ENCODE data around the gene SMIM41. TPM values are rescaled to one million over a fixed set of nuclear protein-coding genes. Genes with fewer than 3 reads are reported as not detected.

The SMIM41 gene
- total and polyA plus RNA-seq, 12 donors, result 0.10 to 2.1 (median 0.68) TPM; not detected in 8

DNA sequence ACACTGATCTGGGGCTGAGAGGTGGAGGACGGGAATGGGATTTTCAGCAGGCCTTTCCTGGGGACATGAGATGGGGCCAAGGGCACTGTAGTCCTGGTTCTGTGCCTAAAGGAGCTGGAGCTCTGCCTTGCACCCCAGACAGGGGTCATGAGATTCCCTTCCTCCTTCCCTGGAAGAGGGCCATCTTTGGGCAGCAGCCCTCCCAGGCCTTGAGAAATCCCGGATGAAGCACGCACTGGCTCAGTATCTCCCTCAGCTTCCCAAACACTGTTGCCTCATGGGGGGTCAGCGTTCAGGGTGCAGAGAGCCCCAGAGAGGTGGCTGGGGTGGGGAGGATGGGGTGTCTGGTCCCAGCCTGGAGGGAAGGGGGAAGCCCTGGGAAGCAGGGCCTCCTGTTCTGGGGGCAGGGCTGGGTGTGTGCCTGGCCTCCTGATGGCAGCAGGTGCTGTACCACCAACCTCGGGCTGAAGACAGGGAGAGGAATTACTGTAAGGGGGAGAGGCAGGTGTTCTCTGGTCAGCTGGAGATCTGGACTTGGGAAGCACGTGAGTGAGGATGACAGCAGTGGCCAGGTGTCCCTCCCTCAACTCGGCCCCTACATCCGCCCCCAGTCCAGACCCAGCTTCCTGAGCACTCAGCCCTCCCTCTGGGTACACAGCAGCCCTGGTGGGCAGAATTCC is 36.7 kb upstream of the SMIM41 start:
- TF ChIP-seq, protein P1, sequence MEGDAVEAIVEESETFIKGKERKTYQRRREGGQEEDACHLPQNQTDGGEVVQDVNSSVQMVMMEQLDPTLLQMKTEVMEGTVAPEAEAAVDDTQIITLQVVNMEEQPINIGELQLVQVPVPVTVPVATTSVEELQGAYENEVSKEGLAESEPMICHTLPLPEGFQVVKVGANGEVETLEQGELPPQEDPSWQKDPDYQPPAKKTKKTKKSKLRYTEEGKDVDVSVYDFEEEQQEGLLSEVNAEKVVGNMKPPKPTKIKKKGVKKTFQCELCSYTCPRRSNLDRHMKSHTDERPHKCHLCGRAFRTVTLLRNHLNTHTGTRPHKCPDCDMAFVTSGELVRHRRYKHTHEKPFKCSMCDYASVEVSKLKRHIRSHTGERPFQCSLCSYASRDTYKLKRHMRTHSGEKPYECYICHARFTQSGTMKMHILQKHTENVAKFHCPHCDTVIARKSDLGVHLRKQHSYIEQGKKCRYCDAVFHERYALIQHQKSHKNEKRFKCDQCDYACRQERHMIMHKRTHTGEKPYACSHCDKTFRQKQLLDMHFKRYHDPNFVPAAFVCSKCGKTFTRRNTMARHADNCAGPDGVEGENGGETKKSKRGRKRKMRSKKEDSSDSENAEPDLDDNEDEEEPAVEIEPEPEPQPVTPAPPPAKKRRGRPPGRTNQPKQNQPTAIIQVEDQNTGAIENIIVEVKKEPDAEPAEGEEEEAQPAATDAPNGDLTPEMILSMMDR (IDR thresholded peaks at IDR 0.05), result no peak
- TF ChIP-seq POLR2A (IDR thresholded peaks at IDR 0.05), result no peak
- H3K36me3 ChIP-seq (replicated peaks in 1 of 2), result no peaks in the 10 kb centered on the region
- intact Hi-C loops (cut with DNase I), result no loop called here
- DNase-seq, result peak in 3 of 7 donors; percentile 32 to 49 (median 38)
- peaks cover 32 to 60% of the 10 kb centered on the region in 2 donors for H3K4me1 ChIP-seq (replicated peaks in 1 of 2)
- H3K9me3 ChIP-seq (replicated peaks in 1 of 3), result no peaks in the 10 kb centered on the region
- H3K27me3 ChIP-seq, result no peaks in the 10 kb centered on the region
- H3K27ac ChIP-seq, result peak overlapping the region in 4 of 5 donors; percentile 92 to 94 (median 94)
- H3K4me3 ChIP-seq, result no peak overlapping the region
- 64 to 75% (median 66%) methylated on average over 3 to 8 of the region's 8 CpGs for WGBS, 4 donors

DNA sequence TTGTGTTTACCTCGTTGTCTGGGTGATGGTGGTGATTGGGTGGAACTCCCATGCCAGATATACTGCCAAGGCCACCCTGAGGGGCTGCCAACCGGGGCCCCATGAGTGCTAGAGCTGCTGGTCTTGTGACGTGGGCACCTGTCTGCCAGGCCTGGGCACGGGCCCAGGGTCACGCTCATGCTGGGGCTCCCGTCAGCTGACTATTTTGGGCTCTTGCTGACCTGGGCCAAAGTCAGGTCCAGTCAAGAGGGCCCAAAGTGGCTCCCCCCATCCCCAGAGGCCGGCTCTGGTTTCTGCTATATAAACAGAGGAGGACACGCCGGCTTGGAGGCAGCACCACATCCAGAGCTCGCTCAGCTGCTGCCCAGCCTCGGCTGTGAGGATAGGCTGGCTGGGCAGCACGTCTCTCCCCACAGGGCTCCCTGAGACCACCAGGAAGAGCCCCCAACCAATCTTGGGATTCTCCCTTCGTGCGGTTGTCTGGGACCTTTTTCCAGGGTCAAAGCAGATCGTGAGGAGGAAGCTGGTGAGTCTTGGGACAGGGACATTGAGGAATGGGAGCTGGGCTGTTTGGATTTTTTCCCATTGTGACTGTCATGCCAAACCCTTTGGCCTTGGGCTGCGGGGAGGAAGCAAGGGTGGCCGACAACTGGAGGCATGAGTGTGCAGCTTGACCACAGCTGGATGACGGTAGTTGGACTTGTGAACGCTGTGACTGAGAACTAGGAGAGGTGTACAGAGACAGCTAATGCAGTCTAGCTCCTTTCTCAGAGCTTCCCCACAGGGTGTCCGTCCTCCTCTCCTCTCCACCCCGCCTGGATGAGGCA is 35.9 kb upstream of the SMIM41 start:
- Histone ChIP-seq H3K4me3 (no peak overlapping the region), H3K27me3 (no peaks in the 10 kb centered on the region), H3K36me3 (replicated peaks in 1 of 2) (no peaks in the 10 kb centered on the region), H3K27ac (peak overlapping the region; percentile 92 to 94 (median 93)), H3K9me3 (replicated peaks in 1 of 3) (no peaks in the 10 kb centered on the region), H3K4me1 (replicated peaks in 1 of 2) (peaks cover 28 to 54% of the 10 kb centered on the region in 2 donors)
- TF ChIP-seq, protein P1 (IDR thresholded peaks at IDR 0.05), result no peak
- peak in 1 of 2 donors; percentile 80 for TF ChIP-seq POLR2A (IDR thresholded peaks at IDR 0.05)
- DNase-seq, result peak; percentile 86 to 92 (median 89)
- intact Hi-C loops (cut with DNase I), result no loop called here
- WGBS, 4 donors, result 31 to 65% (median 39%) methylated on average over 12 to 21 of the region's 21 CpGs

DNA sequence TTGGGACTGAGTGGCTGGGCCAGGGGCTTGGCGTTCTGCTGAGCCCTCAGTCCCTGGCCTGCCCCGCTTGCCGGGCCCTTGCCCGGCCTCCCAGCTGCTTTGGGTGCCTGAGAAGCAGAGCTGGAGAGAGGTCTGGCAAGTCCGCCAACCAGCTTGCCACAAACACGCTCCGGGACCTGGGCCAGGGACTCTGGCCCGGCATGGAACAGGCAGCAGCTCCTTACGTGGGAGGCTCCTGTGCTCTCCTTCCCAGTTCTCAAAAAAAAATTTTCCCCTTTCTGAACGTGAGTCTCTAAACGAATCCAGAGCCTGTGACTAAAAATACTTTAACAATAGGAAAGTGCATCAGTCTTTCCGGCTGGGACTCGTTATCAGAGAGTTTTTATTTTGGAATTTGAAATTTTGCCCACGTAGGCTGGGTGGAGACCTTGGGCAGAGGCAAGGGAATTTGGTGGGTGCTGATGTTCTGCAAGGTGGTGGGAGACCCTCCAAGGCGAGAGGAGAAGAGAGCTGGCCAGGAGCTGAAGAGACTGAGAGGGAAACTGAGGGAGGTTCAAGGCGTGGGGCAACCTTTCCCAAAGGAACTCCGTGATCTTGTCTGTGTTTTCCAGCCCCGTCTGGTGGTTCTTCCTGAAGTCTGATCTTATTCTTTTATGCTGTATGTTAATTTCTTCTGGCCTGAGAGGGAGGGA is 35.1 kb upstream of the SMIM41 start:
- TF ChIP-seq, protein P1 (IDR thresholded peaks at IDR 0.05), result no peak
- peak; percentile 45 to 62 for TF ChIP-seq POLR2A (IDR thresholded peaks at IDR 0.05)
- intact Hi-C loops (cut with DNase I), result no loop called here
- H3K4me1 ChIP-seq (replicated peaks in 1 of 2), result peaks cover 23 to 46% of the 10 kb centered on the region in 2 donors
- H3K9me3 ChIP-seq (replicated peaks in 1 of 3), result no peaks in the 10 kb centered on the region
- no peaks in the 10 kb centered on the region for H3K27me3 ChIP-seq
- 29 to 48% (median 35%) methylated on average over 9 to 18 of the region's 18 CpGs for WGBS, 4 donors
- no peak overlapping the region for H3K4me3 ChIP-seq
- peak overlapping the region; percentile 92 to 94 (median 93) for H3K27ac ChIP-seq
- peak; percentile 78 to 91 (median 88) for DNase-seq
- no peaks in the 10 kb centered on the region for H3K36me3 ChIP-seq (replicated peaks in 1 of 2)

DNA sequence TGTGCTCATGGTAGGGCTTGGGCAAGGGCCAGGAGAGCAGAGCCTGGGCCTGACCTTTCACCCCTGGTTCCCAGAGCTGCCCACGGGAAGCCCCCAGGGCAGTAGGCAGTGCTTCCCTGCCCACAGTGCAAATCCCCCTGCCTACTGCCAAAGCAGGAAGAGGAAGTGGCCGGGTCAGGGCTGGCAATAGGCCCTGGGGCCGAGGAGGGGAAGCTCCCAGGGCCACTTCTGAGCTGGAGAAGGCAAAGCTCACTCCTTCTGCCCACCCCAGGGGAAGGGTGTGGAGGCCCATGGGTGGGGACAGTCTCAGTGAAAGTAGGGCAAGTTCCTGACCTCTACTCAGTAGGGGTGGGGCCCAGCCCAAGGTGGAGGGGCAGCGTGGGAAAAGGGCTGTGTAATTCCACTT is 33.7 kb upstream of the SMIM41 start:
- 20 to 58% (median 37%) methylated on average over 1 to 4 of the region's 4 CpGs for WGBS, 4 donors
- Histone ChIP-seq H3K27me3 (no peaks in the 10 kb centered on the region), H3K9me3 (replicated peaks in 1 of 3) (no peaks in the 10 kb centered on the region), H3K4me1 (replicated peaks in 1 of 2) (peaks cover 33 to 52% of the 10 kb centered on the region in 2 donors), H3K4me3 (no peak overlapping the region), H3K36me3 (replicated peaks in 1 of 2) (no peaks in the 10 kb centered on the region), H3K27ac (peak overlapping the region in 4 of 5 donors; percentile 92 to 94 (median 94))
- intact Hi-C loops (cut with DNase I), result no loop called here
- TF ChIP-seq, protein P1 (IDR thresholded peaks at IDR 0.05), result no peak
- TF ChIP-seq POLR2A (IDR thresholded peaks at IDR 0.05), result no peak
- DNase-seq, result peak in 6 of 7 donors; percentile 43 to 72 (median 58)
